Smooth muscle cell (in vitro differentiated cells): ENCODE data around the gene MDH2. TPM values are rescaled to one million over a fixed set of nuclear protein-coding genes. Genes with fewer than 3 reads are reported as not detected.
A peak's percentile ranks its signal among the peaks of the same experiment; 100 is the strongest.
"Not testable (repeated sequence)": the region's sequence is repeated elsewhere in the genome, so short reads cannot be mapped to it uniquely, and the experiment has no call there.

Experiments
- DNase-seq: peaks from one replicate; lab custom pipeline; 2025; ENCODE audit not compliant: unreplicated experiment; lab: John Stamatoyannopoulos, UW
- H2AFZ ChIP-seq: fragments of 200-600 bp; sonication (generic); 2 replicates; pipeline ENCODE4 v1.6.0; 2016; ENCODE audit warnings: antibody characterized with exemption, low read depth, mild to moderate bottlenecking
- H3F3A ChIP-seq: fragments of 200-600 bp; sonication (generic); 2 replicates; pipeline ENCODE4 v1.6.0; 2017; ENCODE audit warnings: antibody characterized with exemption, low read depth
- H3K27ac ChIP-seq: fragments of 200-600 bp; sonication (generic); 2 replicates; pipeline ENCODE4 v1.5.1; 2016; ENCODE audit warnings: low read depth, mild to moderate bottlenecking
- H3K27me3 ChIP-seq: fragments of 200-600 bp; sonication (generic); 2 replicates; pipeline ENCODE4 v1.6.1; 2016; ENCODE audit warnings: low read depth, mild to moderate bottlenecking
- H3K36me3 ChIP-seq: fragments of 200-600 bp; sonication (generic); 2 replicates; pipeline ENCODE4 v1.5.1; 2016; ENCODE audit warnings: low read depth
- H3K4me1 ChIP-seq: fragments of 200-600 bp; sonication (generic); 2 replicates; pipeline ENCODE4 v1.5.1; 2016; ENCODE audit warnings: low read depth
- H3K4me2 ChIP-seq: fragments of 200-600 bp; sonication (generic); 2 replicates; pipeline ENCODE4 v1.6.0; 2016; ENCODE audit warnings: mild to moderate bottlenecking
- H3K4me3 ChIP-seq: fragments of 200-600 bp; sonication (generic); 2 replicates; pipeline ENCODE4 v1.5.1; 2016; ENCODE audit warnings: mild to moderate bottlenecking
- H3K79me2 ChIP-seq: fragments of 200-600 bp; sonication (generic); 2 replicates; pipeline ENCODE4 v1.6.0; 2016; ENCODE audit warnings: low read depth, mild to moderate bottlenecking
- H3K9ac ChIP-seq: fragments of 200-600 bp; sonication (generic); 2 replicates; pipeline ENCODE4 v1.6.0; 2016; ENCODE audit warnings: low read depth
- H3K9me3 ChIP-seq: fragments of 200-600 bp; sonication (generic); replicated peaks from 2 replicates; pipeline ENCODE4 v1.5.1; 2016; ENCODE audit warnings: low read depth
- H4K20me1 ChIP-seq: fragments of 200-600 bp; sonication (generic); 2 replicates; pipeline ENCODE4 v1.6.0; 2016; ENCODE audit warnings: low read depth
- CTCF ChIP-seq: fragments of 200-600 bp; sonication (generic); IDR thresholded peaks from 2 replicates; pipeline ENCODE4 v1.5.1; 2017; ENCODE audit warnings: borderline replicate concordance, mild to moderate bottlenecking, antibody characterized with exemption; ENCODE audit not compliant: insufficient read depth, poor library complexity, severe bottlenecking
- WGBS: methylation state at CpG from one replicate; pipeline ENCODE4 v1.1.7; 2016; ENCODE audit warnings: low lambda C conversion rate; 5-methylcytosine and 5-hydroxymethylcytosine counted together
- polyA plus RNA-seq: library from polyadenylated mRNA; unstranded; fragments of >200 nt; fragmentation: Nextera tagmentation; extraction: Ambion mirVana; gene quantifications from 2 replicates; pipeline ENCODE4 v1.2.1, GENCODE V29; 2016
- total RNA-seq: library from RNA; depleted of rRNA; stranded (reverse); fragments of >200 nt; gene quantifications from 2 replicates; pipeline ENCODE4 v1.2.3, GENCODE V29; 2014

Gene MDH2
- total and polyA plus RNA-seq, 2 experiments from 2014 or later = 57.0 to 216 TPM

DNA sequence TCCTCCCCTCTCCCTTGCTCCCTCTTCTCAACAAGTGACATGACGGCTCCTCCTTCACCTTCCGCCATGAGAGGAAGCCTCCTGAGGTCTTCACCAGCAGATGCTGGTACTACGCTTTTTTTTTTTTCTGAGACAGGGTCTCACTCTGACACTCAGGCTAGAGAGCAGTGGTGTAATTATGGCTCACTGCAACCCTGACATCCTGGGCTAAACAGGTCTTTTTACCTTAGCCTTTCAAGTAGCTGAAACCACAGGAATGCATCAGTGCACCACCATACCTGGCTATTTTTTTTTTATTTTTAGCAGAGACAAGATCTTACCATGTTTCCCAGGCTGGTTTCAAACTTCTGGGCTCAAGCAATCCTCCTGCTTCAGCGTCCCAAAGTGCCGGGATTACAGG lies 43.6 kb downstream of the MDH2 start:
- Histone ChIP-seq H3K9ac (no peak overlapping the region), H3K4me2 (no peak overlapping the region), H4K20me1 (no peaks in the 10 kb centered on the region), H3K36me3 (no peaks in the 10 kb centered on the region), H3K4me3 (no peak overlapping the region), H3K27me3 (peaks cover 3% of the 10 kb centered on the region), H3F3A (no peaks in the 10 kb centered on the region), H2AFZ (no peak overlapping the region), H3K27ac (peak overlapping the region; percentile 19), H3K9me3 (no peaks in the 10 kb centered on the region), H3K4me1 (no peaks in the 10 kb centered on the region), H3K79me2 (no peaks in the 10 kb centered on the region)
- WGBS = 80% methylated on average over 5 of the region's 5 CpGs
- no peak for DNase-seq
- no peak for TF ChIP-seq CTCF

DNA sequence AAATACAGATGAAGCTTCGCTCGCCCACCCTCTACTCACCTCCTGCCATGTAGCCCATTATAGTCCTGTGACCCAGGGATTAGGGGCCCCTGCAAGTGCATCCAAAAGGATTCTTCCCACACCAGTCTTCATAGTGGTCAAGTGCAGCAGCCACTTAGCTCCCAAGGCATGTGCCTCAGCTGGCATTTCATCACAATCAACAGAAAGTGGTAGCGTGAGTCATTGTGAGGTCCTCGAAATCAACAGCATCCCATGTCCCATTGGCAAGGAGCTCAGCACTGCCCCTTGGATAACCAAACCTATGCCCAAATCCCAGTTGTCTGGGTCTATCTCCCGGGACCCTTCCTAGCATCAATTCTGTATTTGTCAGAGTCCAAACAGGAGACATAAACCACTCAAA lies 45.6 kb downstream of the MDH2 start:
- not testable (repeated sequence) for H3F3A ChIP-seq, H3K9ac ChIP-seq, H3K4me3 ChIP-seq, H3K79me2 ChIP-seq, H2AFZ ChIP-seq, DNase-seq, H3K27me3 ChIP-seq, H3K27ac ChIP-seq, H3K4me2 ChIP-seq, H3K9me3 ChIP-seq, H4K20me1 ChIP-seq, H3K4me1 ChIP-seq, H3K36me3 ChIP-seq
- WGBS = 89% methylated on average over 5 of the region's 5 CpGs

DNA sequence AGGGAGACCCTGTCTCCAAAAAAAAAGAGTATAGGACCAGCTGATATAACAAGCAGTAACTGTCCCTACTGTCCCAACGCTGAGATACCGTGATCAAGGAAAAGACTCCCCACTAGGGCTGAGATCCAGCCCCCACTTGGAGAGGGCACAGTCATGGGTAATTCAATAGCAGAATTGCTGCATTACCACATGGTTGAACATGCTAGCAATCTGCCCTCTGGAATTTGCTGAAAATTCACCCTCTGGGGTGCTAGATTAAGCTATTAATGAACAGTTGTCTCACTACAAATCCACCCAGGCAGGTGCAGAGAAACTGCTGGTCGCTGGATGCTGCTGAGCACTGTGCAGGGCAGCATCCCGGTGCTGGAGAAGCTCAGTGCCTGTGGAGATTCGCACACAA lies 46.4 kb downstream of the MDH2 start:
- H4K20me1 ChIP-seq, H3K4me2 ChIP-seq, H3K4me1 ChIP-seq, DNase-seq, H3K9me3 ChIP-seq, H3K4me3 ChIP-seq, H3K9ac ChIP-seq, H3K36me3 ChIP-seq, H3K79me2 ChIP-seq, H3K27me3 ChIP-seq, H2AFZ ChIP-seq, H3F3A ChIP-seq, H3K27ac ChIP-seq: not testable (repeated sequence)
- WGBS = 86% methylated on average over 5 of the region's 5 CpGs

GRCh38 chr7:76095908-76096307 lies 48.0 kb downstream of the MDH2 start:
- peaks cover 3% of the 10 kb centered on the region for H3K27me3 ChIP-seq
- H3K27ac ChIP-seq = no peak overlapping the region
- no peak overlapping the region for H2AFZ ChIP-seq
- no peak for TF ChIP-seq CTCF
- no peaks in the 10 kb centered on the region for H3K9me3 ChIP-seq
- H4K20me1 ChIP-seq = no peaks in the 10 kb centered on the region
- H3K4me3 ChIP-seq = no peak overlapping the region
- H3K4me2 ChIP-seq = no peak overlapping the region
- H3K9ac ChIP-seq = no peak overlapping the region
- 93% methylated on average over 3 of the region's 3 CpGs for WGBS
- H3K79me2 ChIP-seq = no peaks in the 10 kb centered on the region
- H3F3A ChIP-seq = no peaks in the 10 kb centered on the region
- H3K4me1 ChIP-seq = no peaks in the 10 kb centered on the region
- no peak for DNase-seq
- H3K36me3 ChIP-seq = no peaks in the 10 kb centered on the region

- not testable (repeated sequence) for H3K27ac ChIP-seq, H3K4me2 ChIP-seq, H3K4me1 ChIP-seq, H3K9me3 ChIP-seq, H3F3A ChIP-seq, DNase-seq, H3K36me3 ChIP-seq, H3K4me3 ChIP-seq, H3K79me2 ChIP-seq, H2AFZ ChIP-seq, H3K27me3 ChIP-seq, H4K20me1 ChIP-seq, H3K9ac ChIP-seq
- 95% methylated on average over 12 of the region's 12 CpGs for WGBS
Observed at GRCh38 chr7:76101693-76102437, 54.0 kb downstream of the MDH2 start.

- 93% methylated on average over 2 of the region's 2 CpGs for WGBS
- not testable (repeated sequence) for H3K9me3 ChIP-seq, H3K27ac ChIP-seq, H3K27me3 ChIP-seq, H3K79me2 ChIP-seq, H3K4me3 ChIP-seq, H3K36me3 ChIP-seq, H3K9ac ChIP-seq, H4K20me1 ChIP-seq, H3K4me1 ChIP-seq, H3K4me2 ChIP-seq, H3F3A ChIP-seq, H2AFZ ChIP-seq, DNase-seq
Observed at GRCh38 chr7:76103788-76104187, 55.9 kb downstream of the MDH2 start.

GRCh38 chr7:76106130-76106529 lies 58.2 kb downstream of the MDH2 start:
- H2AFZ ChIP-seq, H3K27ac ChIP-seq, DNase-seq, H3K4me2 ChIP-seq, H3K4me1 ChIP-seq, H4K20me1 ChIP-seq, H3K9ac ChIP-seq, H3K9me3 ChIP-seq, H3K27me3 ChIP-seq, H3K4me3 ChIP-seq, H3K36me3 ChIP-seq, H3K79me2 ChIP-seq: not testable (repeated sequence)
- WGBS = 100% methylated on average over 6 of the region's 6 CpGs
- H3F3A ChIP-seq = peaks cover 15% of the 10 kb centered on the region
